PC-3 (cell line): ENCODE results near the gene SKIC8.

Experiments
- EZH2 ChIP-seq: fragments of 300-600 bp; sonication (generic); IDR thresholded peaks from one replicate; pipeline ENCODE4 v1.6.1; 2017; ENCODE audit warnings: antibody characterized with exemption, mild to moderate bottlenecking, low read length; ENCODE audit not compliant: unreplicated experiment
- EZH2phosphoT487 ChIP-seq: fragments of 300-600 bp; sonication (generic); IDR thresholded peaks from 2 replicates; pipeline ENCODE4 v1.6.1; 2018; ENCODE audit warnings: mild to moderate bottlenecking, antibody characterized with exemption, low read length, borderline replicate concordance
- TF ChIP-seq, protein P1 (sequence below): fragments of 300-600 bp; sonication (generic); conservative IDR thresholded peaks from 2 replicates; pipeline ENCODE4 v1.5.1; 2017; ENCODE audit warnings: antibody characterized with exemption, low read depth, mild to moderate bottlenecking, low read length

DNA sequence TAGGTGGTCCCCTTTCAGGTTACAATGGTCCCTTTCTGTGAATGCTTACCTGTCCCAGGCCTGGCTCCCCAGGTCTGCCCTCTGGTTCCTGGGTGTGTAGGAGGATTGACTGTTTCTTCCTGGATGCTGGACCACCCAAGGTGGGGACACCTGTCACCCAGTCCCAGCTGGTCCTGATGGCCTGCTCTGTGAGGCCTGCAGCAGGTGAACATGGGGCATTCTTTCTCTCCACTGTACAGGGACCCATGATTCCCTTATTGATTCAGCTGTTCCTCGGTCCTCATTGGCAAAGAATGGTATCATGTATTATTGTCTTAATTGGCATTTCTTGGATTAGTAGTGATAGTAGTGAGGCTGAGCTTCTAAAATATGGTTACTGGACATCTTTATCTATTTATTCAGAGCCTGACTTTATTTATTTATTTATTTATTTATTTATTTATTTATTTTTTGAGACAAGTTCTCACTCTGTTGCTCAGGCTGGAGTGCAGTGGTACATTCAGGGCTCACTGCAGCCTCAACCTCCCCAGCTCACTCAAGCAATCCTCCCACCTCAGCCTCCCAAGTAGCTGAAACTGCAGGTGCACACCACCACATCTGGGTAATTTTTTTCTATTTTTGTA, 43.9 kb downstream of the SKIC8 start:
- TF ChIP-seq, protein P1, sequence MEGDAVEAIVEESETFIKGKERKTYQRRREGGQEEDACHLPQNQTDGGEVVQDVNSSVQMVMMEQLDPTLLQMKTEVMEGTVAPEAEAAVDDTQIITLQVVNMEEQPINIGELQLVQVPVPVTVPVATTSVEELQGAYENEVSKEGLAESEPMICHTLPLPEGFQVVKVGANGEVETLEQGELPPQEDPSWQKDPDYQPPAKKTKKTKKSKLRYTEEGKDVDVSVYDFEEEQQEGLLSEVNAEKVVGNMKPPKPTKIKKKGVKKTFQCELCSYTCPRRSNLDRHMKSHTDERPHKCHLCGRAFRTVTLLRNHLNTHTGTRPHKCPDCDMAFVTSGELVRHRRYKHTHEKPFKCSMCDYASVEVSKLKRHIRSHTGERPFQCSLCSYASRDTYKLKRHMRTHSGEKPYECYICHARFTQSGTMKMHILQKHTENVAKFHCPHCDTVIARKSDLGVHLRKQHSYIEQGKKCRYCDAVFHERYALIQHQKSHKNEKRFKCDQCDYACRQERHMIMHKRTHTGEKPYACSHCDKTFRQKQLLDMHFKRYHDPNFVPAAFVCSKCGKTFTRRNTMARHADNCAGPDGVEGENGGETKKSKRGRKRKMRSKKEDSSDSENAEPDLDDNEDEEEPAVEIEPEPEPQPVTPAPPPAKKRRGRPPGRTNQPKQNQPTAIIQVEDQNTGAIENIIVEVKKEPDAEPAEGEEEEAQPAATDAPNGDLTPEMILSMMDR, result no peak
- TF ChIP-seq EZH2 (no peak), EZH2phosphoT487 (no peak)
